ENCODE measurements around the gene TMEM175.

TMEM175 gene

DNA sequence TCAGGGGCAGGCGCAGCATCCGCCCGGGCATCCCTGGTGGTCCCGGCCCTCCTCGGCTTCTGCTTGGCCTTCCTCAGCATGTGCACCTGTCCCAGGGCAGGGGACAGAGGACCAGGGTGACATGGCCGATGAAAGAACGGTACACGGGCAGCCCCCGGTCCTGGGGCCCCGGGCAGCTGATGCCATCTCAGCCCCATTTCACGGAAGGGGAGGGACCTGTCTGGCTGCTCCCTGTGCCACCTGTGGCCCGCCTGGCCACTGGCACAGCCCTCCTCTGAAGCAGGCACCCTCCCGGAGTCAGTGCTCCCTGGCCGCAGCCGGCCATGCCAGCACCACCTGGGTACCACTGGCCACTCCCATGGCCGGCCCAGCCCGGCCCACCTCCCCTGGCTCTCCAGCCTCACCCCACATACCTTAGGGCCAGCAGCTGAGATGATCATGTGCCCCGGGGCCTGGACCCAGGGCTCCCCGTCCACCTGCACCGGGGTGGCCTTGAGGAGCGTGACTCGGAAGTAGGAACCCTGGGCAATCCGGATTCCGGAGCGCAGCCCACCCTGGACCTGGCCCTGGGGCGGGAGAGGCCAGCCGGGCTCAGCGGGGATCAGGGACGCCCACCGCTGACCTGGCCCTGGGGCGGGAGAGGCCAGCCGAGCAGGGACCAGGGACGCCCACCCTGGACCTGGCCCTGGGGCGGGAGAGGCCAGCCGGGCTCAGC, 28.5 kb downstream of the TMEM175 start:
- DNase-seq: no peak

DNA sequence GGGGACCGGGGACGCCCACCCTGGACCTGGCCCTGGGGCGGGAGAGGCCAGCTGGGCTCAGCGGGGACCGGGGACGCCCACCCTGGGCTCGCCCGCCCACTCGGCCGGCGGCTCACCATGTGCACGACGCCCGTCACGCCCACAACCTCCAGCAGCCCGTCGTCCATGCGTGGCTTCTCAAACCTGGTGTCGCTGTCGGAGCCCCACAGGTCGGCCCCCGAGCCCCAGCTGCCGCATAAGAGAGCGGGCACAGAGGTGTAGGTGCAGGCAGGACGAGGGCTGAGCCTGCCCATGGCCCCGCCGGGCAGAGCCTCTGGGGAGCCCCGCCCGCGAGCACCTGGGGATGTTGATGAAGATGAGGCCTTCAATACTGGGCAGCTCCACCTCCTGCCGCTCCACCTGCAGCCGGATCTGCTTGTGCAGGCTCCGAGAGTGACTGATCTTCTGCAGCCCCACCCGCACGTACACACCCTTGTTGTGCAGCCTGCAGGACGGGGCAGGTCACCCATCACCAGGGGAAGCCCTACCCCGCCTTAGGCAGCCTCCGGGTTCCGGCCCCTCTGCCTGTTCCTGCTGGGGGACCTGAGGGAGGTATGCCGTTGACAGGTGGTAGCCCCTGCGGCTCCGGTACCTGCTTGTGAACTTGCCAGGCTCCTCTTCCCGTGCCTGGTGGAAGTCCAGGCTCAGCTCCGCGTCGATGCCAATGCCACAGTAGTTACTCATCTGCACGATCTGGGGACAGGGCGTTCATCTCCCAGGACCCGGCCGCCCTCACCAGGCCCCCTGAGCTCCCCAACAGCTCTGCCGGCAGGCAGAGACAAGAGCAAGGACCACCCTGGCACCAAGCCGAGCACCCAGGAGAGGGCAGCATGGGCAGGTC, 29.3 kb downstream of the TMEM175 start:
- no peak for DNase-seq

DNA sequence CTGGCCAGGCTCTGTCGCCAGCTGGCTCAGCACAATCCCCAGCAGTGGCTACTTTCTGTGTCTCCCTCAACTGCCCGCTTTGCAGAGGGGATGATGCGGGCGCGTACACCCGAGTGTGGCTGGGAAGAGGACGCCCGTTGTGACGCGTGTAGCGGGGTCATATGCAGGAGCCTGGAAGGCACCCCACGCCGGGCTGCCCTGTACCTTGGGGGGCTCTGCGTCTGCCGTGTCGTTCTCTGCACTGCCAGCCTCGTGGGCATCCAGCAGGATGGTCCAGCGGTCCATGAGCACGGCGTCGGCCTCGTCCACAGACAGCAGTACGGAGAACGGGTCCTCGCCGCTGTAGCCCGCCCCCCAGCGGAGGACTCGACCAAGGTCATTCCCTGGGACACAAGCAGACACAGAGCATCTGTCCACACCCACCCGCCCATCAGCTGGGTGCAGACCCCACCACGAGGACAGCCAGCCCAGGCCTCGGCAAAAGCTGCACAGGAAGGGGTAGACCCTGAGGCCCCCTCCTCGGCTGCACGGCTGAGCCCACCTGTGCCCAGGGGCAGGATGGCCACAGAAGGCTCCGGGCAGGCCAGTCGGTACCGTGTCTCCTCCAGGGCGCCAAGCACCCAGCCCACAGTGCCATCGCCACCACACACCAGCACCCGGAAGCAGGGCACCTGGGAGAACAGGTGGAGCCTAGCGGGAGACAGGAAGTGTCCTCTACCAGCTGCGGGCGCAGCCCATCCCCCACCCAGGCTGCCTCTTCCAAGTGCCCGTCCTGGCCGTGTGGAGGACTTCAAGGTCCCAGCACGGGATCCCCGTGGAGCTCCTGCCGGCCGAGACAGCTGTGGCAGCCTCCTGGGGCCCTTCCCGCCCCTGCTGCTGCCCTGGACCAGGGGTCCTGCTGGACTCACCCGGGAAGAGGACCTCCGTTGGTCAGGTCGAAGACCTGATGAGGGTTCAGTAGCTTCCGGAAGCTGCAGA, 30.3 kb downstream of the TMEM175 start:
- no peak for DNase-seq

DNA sequence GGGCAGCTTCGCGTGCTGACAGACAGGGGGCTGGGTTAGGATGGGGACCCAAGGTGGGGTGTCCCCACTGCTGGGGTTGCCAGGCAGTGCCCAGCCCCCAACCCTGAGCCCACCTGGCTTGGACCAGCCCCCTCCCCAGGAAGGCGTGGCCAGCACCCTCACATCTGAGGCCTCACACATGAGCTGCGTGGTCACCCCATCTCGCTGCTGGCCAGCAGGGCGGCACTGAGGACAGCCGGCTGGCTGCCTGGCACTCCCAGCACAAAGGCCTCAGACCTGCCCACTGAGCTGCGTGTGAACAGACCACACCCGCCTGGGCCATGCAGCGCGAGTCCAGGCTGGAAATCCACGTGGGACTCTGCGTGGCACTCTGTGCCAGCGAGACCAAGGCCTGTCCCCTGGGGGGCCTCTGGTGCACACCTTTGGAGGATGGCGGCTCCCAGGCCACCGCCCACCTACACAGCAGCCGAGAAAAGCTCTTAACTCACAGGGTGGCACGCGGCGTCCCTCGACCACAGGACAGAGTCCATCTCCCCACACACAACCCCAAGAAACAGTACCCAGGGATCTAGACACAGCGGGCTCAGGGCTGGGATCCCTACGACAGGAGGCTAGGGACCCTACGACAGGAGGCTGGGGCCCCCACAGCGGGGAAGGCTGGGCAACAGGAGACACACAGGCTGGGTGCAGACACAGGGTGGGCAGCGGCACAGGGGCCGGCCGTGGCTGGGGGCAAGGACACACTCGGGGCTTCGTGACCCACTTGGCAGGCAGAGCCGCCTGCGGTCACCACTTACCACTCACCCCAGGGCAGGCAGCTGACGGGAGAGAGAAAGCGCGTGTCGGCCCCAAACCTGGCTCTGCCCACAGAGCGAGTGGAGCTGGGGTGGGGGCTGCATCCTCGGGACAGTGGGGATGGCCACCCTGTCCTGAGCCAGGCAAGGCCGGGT, 31.3 kb downstream of the TMEM175 start:
- no peak for DNase-seq

DNA sequence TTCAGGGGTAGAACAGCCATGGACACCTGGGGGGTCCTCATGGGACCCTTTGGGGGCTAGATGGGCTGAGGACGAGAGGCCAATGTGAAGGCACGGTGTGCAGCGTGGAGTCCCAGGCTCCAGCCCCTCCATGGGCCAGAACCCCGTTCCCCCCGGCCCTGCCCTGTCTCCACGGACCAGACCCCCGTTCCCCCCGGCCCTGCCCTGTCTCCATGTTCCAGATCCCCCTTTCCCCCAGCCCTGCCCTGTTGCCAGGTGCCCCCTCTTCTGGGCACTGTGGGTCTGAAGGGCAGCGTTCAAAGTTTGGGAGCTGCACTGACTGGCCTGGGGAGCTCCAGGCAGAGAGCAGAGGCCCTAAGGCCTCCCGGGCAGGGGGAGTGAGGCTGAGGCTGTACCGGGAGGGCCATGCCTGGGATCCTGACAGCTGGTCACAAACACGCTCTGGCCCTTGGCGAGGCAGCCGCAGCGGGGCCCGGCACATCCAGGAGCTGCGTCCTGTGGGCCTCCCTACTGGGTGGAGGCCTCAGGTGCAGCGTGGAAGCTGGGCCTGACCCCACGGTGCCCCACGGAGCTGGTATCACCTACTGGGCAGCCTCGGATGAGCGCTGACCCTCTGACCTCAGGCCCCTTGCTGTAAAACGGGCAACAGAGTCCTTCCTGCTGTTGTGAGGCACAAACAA, 32.2 kb downstream of the TMEM175 start:
- no peak for DNase-seq

DNA sequence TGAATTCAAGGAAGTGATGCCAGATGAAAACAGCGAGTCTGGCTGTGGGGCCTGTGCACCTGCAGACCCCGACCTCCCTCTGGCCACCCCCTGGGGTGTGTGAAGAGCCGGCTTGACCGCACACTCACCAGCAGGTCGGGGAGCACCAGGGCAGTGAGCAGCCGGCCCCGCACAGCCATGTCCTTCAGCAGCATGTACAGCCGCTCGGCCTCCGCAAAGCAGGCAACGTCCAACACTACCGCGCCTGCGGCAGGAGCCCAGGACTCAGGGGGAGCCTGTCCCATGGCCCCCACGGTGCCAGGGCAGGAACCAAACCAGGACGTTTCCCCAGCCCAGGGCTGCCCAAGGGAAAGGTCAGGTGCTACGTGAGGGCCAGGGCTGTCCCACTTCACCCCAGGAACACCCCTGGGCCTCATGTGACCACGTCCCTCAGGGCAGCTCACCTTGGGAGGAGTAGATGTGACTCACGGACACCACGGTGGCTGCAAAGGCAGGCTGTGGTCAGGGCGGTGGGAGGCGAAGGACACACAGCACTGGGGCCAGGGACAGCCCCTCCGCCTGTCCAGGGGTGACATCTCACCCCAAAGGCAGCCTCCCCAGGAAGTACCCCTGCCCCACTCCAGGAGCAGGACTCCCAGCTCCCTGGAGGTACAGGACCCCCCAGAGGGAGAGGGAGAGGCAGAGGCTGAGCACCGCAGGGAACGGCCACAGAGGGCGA, 32.9 kb downstream of the TMEM175 start:
- DNase-seq: no peak

DNA sequence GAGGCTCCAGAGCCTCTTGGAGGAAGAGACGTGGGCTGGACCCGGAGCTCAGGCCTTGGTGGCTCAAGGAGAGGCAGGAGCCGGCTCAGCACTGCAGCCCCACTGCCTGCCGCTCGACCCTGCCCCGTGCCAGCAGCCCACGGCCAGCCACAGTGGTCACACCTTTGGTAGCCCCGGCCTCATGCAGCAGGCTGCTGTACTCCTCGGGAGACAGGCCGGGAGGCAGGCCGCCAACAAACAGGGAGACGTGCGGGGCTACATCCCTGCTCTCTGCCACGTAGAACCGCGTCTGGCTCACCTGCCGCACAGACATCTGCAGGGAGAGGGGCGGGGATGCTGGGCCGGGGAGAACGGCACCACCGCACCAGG, 33.5 kb downstream of the TMEM175 start:
- DNase-seq: no peak

DNA sequence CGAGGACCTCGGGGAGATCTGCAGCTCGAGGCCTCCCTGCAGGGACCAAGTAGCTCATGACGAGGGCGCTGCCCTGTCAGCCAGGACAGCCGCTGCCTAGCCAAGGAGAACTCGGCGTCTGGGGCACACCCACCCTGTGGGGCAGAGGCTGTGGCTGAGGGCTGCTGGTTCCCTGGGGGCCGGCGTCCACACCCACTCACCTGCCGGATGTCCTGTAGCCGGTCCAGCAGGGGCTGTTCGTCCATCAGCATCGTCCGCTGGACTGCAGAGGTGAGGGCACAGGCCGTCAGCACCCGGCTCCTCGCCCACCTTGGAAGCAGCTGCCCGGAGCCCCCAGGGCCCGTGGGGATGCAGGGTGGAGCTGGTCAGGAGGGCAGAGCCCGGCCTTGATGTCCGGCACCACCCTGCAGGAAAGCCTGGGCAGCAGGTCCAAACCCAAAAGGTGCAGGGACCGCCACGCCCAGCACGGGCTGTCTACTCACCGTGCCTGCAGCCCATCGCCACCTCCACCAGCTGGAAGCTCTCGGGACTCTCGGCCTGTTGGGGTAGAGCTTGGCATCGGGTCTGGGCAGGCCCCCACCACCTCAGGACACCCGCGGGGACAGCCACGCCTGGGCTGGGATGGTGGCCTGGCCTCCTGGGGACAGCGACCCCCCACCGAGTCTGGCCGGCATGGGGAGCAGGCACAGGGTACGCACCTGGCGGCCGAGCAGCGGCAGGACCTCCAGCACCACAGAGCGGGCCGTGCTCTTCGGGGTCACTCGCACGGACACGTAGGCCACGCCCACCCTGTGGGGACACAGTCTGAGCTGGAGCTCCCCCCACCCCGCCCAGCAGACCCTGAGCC, 34.2 kb downstream of the TMEM175 start:
- DNase-seq: no peak

DNA sequence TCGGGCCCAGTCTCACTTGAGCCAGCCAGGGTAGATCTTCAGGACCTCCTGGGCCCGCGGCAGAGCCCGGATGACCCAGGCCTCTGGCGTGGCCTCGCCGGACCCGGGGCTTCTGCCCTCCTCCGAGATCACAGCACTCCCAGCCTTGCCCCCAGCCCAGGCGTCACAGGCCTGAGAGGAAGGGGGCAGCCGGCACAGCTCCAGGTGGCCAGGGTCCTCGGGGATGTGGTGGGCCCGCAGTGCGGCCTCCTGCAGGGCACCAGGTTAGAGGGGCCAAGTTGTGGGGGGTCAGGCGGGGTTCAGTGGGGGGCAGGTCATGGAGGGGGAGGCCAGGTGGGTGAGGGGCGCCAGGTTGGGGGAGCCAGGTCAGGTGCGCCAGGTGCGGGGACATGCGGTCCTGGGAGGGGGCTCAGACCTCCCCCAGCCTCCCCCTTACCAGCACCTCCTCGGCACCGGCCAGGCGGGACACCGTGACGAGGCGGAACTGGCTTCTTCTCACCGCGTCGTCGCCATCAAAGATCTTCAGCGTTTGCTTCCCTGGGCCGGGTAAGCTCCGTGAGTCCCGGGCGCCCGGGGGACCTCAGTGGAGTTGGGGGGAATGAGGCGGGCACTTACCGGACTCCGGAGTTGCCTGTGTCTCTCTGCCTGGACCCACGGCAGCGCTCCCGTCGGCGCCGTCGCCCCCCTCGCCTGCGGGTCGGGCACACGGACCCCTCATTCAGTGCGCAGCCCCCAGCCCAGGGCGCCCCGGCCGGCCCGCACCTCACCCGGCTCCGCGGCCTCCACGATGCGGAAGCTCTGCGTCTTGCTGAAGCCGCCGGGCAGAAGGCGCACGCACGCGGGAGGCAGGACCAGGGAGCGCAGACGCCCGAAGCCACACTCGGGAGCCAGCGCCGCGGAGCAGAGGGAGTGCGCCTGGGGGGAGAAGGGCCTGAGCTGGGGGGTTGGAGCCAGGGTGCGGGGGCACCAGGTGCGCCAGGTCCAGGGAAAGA, 35.1 kb downstream of the TMEM175 start:
- no peak for DNase-seq

DNA sequence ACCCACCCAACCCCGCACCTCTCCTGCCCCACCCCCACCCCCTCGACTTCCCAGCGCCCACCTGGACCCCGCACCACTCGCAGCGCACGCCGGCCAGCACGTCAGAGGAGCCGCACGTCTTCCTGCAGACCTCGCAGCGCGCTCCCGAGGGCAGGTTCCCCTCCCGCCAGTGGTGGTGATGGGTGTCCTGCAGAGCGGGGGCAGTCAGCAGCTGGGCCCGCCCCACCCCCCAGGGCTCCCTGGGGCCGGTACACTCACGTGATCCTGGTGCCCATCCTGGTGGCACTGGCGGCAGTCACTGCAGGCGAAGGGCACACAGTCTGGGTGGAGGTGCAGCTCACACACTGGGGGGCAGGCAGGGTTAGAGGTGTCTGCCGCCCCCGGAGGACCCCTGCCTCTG, 36.0 kb downstream of the TMEM175 start:
- no peak for DNase-seq

DNA sequence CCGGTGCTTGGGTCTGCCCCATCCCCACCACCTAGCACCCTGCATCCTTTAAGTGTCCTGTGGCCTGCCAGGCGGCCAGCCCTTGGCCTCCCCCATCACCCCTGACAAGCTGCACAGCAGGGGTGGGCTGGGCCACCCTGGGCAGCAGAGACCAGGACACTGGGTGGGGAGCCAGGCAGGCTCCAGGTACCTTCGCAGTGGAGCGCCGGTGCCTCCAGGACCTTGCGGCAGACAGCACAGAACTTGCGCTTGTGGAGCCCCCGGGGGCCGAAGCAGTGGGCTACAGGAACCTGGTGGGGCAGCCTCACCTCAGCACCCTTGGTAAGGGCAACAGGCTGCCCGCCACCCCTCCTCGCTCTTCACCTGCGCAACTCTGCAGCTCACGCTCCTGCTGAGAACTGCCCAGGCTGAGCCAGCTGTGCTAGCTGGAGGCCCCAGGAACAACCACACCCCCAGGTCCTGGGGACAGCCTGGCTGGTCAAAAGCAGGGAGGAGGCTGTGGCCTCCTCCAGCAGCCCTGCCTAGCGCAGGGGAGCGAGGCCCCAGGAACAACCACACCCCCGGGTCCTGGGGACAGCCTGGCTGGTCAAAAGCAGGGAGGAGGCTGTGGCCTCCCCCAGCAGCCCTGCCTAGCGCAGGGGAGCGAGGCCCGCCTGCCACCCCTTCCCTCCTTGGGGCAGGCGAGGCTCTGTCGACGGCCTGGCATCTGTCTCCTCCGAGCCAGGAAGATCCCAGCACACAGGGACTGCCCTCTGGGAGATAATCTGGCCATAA, 36.5 kb downstream of the TMEM175 start:
- DNase-seq: no peak

DNA sequence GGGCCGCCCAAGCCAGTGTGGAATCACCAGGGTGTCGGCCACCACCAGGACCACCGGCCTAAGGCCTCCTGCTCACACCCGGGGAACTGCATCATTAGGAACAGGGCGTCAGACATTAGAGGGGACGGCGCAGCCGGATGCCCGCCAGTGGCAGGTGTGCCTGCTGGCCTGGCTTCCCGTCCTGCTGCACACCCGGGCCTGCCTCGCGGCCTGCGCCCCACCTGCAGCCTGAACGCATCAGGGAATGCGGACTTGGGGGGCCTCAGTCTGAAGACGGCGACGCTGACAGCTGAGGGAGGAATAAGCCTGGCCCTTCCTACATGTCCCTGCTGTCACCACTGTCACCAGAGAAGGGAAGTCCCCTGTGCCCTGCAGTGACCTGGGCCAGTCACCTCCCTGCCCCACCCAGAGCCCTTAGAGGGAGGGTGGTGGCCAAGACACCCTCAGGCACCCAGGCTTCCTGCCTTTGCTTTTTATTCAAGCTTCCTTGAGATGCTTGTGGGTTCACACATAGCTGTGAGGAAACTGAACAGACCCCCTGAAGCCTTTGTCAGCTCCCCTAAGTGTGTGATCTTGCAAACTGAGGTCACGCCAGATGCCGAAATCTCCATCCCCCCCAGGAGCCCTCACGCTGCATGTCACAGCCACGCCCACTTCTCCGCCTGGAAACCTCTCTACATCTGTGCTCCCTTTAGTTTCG, 37.9 kb downstream of the TMEM175 start:
- peak; percentile 78 for DNase-seq

DNA sequence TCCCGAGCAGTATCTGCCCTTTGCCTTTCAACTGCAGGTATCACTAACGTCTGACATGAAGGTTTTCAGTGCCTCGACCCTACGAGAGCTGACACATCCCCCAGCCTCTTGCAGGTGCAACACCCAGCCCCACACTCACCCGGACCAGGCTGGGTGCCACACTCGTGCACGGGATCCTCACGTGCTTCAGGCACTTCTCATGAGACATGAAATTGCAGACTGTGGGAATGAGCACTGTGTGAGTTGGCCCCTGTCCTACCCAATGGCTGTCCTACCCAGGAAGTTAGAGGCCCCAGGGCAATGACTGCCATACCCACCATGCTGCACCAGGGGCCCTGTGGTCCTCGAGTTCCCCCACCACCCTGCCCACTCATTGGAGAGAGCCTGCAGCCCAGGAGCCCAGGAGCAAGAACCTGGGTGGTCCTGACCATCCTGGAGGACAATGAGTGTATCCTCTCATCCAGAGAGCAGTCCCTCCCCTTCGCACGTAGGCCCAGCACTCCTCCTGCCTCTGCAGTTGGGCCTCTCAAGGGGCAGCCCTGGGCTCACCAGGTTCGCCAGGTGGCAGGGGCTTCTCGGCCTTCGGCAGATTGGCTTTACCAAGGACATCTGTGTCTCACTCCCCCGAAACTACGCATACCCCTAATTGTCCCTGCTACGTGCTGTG, 38.7 kb downstream of the TMEM175 start:
- DNase-seq: no peak

DNA sequence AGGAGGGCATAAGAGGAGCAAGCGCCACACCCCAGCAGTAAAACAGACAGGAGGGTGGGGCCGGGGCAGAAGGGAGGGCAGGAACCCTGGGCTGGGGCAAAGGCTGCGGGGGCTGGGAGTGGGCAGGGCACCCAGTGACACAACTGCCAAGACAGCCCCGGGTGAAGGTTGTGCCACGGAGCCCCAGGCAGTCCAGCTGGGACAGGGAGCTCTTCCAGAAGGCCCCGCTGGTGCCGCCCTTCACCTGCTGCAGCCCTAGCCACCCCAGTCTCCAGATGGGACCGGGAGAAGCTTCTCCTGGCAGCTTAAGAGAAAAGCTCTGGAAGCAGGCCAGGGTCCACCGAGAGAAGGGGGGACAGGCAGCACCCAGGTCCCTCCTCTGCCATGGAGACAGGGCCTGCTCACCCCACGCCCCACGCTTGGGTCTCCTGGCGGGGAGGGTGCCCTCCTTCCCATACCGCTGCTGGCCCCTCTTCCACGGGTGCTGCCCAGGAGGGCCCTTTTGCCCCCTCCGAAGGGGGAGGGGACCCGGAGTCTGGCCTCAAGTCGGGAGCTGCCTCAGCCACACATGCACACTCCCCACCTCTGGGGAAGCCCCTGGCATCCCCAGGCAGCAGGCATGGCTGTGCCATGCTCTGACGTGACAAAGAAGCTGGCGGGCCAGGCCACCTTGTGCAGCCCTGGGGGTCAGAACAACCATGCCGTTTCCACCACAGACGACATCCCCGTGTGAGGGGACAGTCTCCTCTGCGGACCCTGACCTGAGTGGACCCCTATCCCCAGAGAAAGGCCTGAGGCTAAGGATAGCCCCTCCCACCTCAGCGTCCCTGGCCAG, 39.6 kb downstream of the TMEM175 start:
- no peak for DNase-seq

DNA sequence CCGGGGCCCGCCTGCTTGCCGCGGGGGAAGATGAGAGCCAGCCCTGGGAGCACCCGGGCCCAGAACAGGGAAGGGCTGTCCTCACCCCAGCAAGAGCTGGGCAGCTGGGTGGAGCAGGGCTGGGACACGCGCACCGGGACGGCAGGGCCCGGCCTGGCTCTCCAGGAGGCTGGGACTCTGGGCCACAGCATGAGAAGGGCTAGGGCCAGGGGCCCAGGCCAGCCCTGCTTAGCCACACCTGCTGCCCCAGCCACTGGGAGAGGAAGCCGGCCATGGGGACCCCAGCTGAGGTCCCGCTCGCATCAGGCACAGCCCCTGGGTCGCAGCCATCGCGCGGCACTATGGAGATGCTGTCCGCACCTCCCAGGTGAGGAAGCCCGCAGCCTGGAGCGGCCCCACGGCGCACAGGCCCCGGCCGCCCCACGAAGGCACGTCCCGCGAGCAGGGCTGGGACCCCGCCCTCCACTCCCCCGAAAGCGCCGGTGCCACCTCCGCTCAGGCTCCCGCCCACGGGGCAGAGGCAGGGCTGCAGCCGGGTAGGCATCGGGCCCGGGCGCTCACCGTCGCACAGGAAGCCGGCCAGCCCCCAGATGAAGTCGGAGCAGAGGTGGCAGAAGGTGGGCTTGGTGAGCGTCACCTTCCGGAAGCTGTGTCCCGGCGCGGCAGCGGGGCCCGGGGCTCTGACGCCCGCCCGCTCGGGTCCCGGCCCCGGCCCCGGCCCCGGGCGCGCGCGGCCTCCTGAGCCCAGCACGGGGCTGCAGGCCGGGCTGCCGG, 40.6 kb downstream of the TMEM175 start:
- DNase-seq: peak; percentile 66
